GM19328 (cell line): ENCODE data around the gene ECPAS.
"Not testable (repeated sequence)": the region's sequence is repeated elsewhere in the genome, so short reads cannot be mapped to it uniquely, and the experiment has no call there.

Experiments used
- ATAC-seq: cut with Tn5 transposase; IDR thresholded peaks from one replicate; pipeline ENCODE4 v1.9.1; 2021; ENCODE audit warnings: mild to moderate bottlenecking, moderate library complexity; ENCODE audit not compliant: unreplicated experiment

ECPAS gene

DNA sequence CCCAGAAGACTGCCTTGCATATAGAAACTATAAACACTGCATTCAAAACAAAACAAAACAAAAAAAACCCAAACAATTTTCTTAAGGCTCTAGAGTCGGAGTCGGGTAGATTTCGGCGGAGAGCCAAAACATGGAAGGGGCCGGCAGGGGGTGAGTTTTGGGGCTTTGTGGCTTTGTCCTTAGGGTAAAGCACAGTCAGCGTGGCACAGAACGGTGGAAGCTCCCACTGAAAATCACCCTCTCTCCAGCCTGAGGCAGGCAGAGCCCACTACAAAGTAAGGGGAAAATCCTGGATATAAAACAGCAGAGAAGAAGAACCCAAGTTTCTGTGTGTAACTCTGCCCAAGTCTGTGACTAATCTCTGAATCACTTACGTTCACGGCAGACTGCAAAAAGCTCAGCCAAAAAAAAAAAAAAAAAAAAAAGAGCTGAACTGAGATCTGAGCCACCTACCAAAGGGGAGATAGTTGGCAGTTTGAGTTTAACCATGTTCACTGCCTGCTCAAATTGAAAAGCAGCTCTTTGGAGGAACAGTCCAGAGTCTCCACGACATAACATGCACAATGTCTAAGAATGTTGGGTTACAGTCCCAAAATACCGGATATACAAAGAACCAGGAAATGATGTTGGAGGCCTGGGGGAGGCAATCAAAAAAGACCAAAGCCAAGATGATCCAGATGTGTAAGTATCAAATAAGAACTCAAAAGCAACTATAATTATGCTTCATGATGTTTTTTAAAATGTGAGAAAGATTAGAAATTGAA lies 127.5 kb downstream of the ECPAS start:
- ATAC-seq, result no peak

DNA sequence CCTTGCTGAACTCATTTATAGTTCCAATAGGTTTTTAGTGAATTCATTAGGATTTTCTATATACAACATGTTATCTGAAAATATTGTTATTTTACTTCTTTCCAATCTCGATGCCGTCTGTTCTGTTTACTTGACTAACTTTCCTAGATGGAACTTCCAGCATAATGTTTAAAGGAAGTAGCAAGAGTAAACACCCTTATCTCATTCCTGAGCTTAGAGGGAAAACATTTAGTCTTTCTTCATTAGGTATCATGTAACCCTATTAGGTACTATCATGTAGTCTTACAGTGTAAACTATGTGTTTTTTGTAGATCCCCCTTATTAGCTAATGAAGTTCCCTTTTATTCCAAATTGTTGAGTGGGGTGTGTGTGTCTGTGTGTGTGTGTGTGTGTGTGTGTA lies 131.6 kb downstream of the ECPAS start:
- no peak for ATAC-seq

DNA sequence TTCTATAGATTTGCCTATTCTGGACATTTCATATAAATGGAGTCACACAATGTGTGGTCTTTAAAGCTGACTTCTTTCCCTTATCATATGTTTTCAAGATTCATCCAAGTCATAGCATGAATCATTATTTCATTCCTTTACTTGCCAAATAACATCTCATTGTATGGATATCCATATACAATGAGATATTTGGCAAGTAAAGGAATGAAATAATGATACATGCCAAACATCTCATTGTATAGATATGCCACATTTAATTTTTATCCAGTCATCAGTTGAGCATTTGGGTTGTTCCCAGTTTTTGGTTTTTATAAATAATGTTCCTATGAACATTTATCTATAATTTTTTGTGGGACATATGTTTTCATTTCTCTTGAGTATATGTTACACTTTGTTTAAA lies 133.6 kb downstream of the ECPAS start:
- ATAC-seq, result no peak

DNA sequence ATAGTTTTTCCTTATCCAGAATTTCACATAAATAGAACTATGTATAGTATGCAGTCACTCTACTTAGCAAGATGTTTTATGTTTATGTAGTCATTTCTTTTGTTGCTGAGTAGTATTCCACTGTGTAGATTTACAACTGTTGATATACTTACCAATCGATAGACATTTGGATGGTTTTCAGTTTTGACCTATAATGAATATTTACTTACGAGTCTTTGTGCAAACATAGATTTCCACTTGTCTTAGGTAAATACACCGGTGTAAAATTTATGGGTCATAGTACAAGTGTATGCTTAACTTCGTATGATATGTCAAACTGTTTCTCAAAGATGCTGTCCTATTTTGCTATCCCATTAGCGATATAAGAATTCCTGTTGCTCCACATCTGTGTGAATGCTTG lies 134.4 kb downstream of the ECPAS start:
- no peak for ATAC-seq

DNA sequence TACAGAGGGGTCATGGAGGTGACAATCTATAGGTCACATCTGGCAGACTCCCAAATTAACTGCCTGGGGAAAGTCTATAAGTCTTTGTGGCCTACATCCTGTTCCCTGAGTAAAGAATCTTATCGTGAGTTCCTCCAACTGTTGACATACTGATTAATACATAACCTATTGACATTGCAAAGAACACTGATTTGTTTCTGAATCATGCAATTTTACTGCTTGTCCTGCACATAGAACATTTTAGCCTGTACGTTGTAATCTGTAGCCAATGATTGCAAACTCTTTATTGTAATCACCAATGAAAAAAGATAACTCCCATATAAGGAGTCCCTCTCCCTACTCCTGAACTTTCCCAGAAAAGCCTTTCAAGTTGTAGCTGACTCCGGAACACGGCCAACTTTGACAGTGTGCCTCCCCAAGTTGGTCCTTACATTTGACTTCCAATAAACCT lies 135.3 kb downstream of the ECPAS start:
- no peak for ATAC-seq

DNA sequence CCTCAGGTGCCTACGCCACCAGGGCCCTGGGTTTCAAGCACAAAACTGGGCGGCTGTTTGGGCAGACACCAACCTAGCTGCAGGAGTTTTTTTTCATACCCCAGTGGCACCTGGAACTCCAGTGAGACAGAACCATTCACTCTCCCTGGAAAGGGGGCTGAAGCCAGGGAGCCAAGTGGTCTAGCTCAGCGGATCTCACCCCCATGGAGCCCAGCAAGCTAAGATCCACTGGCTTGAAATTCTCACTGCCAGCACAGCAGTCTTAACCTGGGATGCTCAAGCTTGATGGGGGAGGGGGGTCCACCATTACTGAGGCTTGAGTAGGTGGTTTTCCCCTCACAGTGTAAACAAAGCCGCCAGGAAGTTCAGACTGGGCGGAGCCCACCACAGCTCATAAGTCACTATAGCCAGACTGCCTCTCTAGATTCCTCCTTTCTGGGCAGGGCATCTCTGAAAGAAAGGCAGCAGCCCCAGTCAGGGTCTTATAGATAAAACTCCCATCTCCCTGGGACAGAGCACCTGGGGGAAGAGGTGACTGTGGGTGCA lies 149.8 kb downstream of the ECPAS start:
- not testable (repeated sequence) for ATAC-seq

DNA sequence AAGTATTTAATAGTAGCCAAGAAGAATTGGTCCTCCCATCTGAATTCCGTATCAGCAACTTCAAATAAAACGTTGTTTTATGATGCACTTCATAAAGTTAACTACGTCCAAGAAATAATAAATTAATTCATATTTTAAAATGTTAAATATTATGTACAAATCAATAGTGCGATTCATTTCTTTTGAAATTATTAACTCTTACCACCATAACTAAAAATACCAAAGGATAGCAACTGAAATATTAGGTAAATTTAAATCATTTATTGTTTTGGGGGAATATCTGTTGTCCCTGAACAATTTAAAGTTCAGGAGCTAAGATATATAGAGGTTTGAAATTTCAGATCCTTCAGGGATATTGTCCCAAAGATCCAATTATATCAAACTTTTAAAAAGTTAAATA lies 154.1 kb downstream of the ECPAS start, which contains the start of gene OR2K2:
OR2K2 (minus strand) TSS at position 101 of the 400 bp plus-strand sequence. CDS start 1,791 bp downstream, outside the sequence.
- no peak for ATAC-seq

DNA sequence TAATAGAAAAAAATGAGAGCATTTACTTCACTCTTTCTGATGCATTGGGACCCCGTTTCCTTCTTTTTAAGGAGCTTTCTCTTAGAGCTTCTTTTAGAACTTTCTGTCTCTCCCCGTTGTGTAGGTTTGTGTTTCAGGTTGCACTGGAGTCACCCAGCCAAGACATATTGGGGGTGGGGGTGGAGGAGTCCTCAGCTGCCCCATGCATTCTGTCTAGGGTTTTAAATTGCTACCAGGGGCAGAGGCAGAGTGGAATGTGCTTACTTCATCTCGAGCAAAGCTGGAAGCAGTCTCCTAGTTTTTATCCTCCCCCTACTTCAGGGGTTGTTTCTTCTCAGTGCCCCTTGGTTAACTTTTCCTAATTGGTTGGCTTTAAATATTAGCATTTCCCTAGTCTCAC lies 163.6 kb downstream of the ECPAS start:
- no peak for ATAC-seq

DNA sequence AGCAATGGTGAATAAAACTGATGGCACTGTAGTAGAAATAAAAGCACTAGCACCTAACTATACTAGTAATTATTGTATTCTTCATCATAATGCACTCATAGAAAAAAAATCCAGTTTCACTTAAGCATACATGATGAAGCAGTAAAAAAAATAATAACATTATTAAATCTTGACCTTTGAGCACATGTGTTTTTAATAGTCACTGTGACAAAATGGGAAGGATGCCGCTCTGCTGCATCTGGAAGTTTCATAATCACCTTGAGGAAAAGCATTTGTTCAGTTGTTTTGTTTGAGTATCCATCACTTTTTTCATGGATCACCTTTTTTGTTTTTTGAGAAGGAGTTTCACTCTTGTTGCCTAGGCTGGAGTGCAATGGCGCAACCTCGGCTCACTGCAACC lies 167.4 kb downstream of the ECPAS start:
- no peak for ATAC-seq
